NCI-H446 treated with DMSO at 0.1 percent for 48 hours (cell line): ENCODE results near the gene H6PD.
A peak's percentile ranks its signal among the peaks of the same experiment; 100 is the strongest.

Experiments used
- DNase-seq: peaks from one replicate; lab custom pipeline; 2025; lab: John Stamatoyannopoulos, UW

Gene H6PD

DNA sequence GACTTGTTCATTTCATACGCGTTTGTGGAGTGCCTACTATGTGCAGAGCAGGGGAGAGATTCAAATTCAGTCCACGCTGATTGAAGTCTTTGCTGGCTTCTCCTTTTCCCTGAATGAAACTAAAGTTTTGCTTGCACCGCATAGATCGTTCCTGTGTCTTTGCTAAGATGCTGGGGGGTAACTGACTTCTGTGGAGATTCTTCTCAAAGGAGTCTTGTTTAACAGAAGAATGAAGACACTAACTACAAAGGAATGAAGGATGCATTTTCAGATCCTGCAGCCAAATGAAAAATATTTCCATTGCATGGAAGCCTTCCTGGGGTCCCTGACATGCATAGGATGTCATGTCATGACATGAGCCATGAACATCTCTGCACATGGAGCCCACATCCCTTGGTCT, 26.9 kb upstream of the H6PD start:
- no peak for DNase-seq

DNA sequence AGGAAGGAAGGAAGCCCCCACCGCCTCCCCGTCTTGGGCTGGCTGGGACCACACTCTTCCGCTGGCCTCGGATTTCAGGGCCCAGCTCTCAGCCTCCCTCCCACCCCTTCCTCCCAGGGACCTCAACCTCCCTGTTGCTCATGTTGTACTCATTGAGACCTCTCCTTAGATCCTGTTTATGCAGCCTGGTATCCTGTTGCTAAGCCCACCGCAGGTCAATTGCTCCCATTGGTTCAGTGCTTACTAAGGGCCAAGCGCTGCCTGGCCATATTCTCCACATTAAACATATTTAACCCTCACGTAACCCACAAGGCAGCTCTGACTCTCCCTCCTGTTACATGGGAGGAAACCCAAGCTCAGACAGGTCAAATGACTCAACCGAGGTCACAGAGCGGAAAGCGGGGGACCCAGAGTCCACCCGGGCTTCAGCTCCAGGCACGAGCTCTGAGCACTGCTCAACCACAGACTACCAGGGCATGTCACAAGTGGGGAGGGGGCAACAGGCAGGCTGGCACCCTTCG, 23.2 kb upstream of the H6PD start:
- DNase-seq, result no peak

DNA sequence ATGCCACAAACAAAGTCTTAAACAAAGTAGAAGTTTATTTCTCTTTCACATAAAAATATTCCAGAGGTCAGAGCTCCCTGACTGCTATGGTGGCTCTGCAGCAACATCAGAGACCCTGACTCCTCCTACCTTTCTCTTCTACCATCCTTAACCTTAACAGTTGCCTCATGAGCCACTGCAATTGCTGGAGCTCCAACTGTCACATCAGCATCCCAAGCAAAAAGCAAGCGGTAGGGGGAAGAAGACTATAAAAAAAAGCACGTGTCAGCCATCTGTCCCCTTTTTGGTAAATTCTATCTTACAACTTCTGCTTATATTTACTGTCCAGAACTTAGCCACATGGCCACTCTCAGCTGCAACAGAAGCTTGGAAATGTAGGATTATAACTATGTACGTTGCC, 21.8 kb upstream of the H6PD start:
- DNase-seq, result no peak

DNA sequence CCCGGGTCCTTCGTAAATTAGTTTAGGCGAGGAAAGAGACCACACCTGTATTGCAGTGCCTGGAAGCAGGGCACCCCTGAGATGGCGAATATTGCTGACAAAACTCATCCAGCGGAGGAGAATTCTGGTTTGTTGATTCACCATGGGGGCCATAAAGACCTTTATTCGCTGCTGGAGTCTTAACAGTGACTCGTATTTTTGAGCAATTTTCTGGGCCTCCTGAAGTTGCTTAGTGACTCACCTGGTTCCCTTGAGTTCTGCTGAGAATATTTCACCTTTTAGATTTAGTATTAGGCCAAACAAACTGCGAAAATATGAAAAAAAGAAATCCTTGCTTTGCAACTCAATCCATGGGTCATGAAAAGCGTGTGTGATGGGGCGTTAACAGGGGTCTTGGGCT, 20.6 kb upstream of the H6PD start:
- no peak for DNase-seq

DNA sequence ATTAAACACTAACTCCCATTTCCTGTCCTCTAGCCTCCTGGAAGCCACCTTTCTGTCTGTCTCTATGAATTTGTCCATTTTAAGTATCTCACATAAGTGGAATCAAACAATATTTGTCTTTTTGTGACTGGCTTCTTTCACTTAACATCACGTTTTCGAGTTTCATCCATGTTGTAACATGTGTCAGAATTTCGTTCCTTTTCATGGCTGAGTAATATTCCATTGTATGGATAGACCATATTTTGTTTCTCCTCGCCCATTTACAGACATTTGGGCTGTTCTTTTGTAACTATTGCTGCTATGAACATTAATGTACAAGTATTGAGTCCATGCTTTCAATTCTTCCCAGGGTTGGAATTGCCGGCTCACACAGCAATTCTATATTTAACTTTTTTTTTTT, 15.7 kb upstream of the H6PD start:
- DNase-seq, result no peak

DNA sequence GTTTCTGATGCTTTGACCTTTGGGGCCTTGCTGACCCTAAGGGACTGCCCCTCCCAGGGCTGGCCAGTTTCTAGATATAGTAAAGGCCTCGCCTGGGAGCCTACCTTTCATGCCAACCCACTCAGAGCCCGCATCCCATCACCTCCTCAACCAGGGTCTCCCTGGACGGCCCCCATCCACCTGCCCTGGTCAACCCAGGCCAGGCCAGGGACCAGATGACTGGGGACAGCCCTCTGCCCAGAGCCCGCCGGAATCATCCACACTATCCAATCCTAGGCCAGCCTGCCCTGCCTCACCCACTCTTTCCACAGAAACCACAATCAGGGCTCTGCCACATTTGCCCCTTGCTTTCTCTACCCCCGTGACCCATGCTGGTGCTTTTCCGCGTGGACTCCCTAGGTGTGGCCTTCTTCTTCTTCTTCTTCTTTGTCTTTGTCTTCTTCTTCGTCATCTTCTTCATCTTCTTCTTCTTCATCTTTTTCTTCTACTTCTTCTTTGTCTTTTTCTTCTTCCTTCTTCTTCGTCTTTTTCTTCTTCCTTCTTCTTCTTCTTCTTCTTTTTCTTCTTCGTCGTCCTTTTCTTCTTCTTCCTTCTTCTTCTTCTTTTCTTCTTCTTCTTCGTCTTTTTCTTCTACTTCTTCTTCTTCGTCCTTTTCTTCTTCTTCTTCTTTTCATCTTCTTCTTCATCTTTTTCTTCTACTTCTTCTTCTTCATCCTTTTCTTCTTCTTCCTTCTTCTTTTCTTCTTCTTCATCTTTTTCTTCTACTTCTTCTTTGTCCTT, 11.5 kb upstream of the H6PD start:
- DNase-seq, result no peak

DNA sequence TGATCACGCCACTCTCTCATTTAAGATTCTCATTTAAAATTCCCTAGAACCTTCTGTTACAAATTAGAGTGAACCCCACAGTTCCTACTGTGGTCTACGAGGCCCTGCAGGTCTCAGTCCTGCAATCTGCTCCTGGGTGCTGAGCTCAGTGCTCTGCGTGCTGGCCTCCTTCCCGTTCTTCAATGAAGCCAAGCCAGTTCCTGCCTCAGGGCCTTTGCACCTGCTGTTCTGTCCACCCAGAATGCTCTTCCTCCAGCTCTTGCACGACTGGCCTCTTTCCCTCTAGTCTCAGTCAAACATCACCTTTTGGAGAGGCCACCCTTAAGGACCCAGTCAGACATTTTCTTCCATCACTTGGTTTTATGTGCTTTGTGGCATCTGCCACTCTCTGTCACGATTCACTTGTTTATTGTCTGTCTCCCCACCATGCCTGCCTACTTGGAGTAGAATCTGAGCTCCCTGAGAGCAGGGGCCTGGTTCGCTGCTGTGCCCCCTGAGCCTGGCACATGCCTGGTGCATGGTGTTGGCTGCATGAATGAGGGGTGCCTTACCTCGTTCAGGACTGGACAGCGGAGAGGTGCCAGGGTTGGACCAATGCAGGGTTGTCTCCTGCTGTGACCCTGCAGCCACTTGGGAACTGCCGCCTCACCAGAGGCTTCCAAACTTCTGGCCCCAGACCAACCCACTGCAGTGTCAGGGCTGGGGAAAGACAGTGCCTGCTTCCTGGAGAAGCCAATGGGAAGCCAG, 9.7 kb upstream of the H6PD start:
- no peak for DNase-seq

DNA sequence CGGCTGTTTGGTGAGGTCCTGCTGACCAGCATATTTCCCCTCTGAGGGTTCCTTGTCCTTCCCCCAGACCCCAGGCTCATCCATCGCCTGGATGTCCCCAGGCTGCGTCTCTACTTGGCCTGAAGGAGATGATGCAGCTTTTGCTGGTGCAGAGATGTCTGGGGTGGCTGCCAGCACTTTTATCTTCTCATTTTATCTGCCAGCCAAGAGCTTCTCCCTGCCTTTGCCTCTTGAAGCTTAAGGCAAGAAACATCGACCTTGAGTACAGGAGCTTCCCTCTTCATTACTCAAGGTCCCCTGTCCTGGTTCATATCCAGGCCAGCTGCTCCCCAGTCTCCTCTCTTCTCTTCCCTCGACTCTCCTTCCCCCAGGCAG, 9.2 kb upstream of the H6PD start:
- DNase-seq, result no peak

DNA sequence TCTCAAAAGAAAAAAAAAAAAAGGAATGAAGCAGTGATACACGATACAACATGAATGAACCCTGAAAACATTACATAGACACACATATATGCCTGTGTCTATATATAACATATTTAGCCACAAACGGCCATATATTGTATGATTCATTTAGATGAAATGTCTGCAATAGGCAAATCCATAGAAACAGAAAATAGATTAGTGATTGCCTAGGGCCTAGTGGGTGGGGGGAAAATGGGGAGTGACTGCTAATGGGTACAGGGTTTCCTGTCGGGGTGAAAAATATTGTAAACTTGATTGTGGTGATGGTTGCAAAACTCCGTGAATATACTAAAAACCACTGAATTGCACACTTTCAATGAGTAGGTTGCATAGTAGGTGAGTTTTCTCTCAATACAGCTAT, 6.0 kb upstream of the H6PD start:
- DNase-seq, result no peak

DNA sequence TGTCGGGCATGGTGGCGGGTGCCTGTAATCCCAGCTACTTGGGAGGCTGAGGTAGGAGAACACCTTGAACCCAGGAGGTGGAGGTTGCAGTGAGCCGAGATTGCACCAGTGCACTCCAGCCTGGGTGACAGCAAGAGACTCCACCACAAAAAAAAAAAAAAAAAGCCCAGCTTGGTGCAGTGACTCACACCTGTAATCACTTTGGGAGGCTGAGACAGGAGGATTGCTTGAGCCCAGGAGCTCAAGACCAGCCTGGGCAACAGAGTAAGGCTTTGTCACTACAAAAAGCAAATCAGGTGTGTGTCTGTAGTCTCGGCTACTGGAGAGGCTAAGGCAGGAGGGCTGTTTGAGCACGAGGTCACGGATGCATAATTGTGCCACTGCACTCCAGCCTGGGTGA, 5.0 kb upstream of the H6PD start:
- no peak for DNase-seq

DNA sequence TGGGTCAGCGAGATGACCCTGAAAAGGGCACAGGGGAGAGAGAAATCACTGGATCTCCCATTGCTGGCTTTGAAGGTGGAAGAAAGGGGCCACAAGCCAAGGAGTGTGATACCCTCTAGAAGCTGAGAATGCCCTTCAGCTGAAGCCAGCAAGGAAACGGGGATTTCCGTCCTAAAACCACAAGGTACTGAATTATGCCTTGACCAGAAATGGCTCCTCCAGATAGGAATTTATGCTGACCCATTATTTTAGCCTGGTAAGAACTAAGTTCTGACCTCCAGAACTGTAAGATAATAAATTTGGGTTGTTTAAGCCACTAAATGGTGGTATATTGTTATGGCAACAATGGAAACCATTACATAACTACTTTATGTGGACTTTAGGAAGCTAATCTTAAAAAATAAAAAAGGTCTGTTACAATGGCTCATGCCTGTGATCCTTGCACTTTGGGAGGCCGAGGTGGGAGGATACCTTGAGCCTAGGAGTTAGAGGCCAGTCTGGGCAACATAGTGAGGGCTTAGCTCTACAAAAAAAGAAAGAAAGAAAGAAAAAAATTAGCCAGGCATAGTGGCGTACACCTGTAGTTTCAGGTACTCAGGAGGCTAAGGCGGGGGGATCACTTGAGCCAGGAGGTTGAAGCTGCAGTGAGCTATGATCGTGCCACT, 3.6 kb upstream of the H6PD start:
- DNase-seq, result no peak

DNA sequence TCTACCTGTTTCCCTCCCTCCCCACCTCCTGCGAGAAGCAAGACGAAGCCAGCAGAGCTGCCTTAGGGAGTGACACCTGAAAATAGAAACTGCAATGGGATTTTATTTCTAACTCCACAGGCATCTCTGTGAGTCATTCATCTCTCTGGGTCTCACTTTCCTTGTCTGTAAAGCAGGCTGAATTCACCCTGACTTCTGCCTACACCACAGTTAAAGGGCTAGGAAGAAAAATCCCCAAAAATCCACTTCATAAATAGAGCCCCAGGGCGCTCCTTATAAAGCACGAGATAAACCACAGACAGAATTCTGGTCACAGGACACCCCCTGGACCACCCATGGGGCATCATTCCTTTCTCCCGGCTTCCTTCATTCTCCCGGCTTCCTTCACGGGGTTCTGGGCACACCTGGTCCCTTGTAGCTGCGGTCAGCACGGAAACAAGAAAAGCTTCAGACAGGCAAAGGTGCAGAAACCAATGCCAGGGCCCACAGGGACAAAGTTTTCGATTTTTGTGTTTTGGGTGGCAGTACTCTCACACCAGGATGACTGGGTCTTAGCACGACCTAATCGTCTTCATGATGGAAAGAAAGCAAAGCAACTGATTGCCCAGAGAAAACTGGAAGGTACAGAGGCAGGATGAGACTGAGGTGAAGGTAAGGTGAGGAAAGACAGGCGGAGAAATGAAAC, 2.8 kb upstream of the H6PD start:
- DNase-seq, result no peak

DNA sequence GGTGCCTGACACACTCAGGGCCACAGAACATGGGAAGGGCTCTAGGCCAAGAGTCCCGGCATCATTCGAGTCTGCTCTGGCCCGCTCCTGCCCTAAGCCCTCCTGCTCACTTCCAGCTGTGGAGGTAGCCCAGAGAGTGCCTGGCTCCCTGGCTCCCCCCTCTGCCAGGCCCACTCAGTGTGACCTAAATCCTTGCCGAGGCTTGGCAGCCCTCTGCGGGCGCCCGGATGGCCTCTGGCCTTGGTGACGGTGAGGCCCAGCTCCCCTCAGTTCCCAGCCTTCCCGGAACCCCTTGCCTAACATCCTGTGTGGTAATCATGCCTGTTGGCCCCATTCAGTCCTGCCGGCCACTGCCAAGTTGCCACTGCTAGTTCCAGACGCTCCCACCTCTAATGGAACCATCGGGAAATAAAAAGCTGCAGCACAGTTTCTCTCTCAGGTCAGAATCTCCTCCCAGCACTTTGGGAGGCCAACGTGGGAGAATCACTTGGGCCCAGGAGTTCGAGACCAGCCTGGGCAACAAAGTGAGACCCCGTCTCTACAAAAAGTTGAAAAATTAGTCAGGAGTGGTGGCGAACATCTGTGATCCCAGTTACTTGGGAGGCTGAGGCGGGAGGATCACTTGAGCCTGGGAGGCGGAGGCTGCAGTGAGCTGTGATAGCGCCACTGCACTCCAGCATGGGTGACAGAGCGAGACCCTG, 1.2 kb upstream of the H6PD start:
- DNase-seq, result no peak

DNA sequence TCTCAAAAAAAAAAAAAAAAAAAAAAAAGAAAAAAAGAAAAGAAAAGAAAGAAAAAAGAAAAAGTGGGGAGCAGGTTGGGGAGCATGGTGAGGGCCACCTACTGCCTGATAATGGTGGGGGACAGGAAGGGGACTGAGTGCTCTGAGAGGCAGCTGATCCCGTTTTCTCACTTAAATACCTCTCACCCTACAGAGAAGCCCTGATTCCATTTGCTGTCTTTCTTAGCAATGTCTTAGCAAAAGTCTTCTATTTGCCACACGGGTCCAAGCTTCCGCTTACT, 692 bp upstream of the H6PD start:
- DNase-seq, result no peak

DNA sequence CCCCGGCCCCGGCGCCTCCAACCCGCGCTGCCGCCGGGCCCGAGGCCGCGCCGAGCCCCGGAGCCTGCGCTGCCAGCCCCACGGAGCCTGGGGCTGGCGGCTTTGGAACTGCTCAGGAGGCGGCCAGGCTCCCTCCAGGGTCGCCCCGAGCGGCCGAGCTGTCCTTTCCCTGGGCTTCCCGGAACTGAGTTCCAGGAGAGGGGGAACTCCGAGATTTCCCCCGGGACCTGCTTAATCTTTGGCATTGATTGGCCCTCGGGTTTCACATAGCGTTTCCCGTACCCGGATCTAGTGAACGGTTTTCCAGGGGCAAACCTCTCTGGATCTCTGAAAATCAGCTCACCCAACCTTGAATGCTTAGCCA, 504 bp downstream of the H6PD start:
- peak; percentile 4 for DNase-seq

DNA sequence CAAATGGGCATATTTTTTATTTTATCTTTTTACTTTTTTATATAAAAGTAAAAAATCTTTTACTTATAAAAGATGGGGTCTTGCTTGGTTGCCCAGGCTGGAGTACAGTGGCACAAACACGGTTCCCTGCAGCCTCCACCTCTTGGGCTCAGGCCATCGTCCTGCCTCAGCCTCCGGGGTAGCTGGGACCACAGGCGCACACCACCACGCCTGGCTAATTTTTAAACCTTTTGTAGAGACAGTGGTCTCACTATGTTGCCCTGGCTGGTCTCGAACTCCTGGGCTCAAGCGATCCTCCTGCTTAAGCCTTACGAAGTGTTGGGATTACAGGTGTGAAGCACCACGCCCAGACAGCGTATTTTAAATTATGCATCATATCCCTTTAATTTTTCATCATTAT, 986 bp downstream of the H6PD start:
- no peak for DNase-seq

DNA sequence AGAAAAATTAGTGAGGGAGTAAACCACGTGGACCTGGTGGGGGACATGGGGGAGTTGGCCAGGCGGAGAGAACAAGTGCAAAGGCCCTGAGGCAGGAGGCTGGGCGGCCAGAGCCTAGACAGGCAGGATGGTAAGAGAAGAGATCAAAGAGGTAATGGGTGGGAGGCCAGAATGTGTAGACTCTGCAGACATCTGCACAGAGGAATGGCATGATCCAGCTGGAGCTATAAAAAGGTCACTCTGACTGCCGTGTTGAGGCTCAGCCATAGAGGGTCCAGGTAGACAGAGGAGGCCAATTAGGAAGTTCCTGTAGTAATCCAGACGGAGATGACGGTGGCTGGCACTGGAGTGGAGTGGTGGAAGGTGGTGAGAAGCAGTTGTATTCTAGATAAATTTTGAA, 3.6 kb downstream of the H6PD start:
- no peak for DNase-seq

DNA sequence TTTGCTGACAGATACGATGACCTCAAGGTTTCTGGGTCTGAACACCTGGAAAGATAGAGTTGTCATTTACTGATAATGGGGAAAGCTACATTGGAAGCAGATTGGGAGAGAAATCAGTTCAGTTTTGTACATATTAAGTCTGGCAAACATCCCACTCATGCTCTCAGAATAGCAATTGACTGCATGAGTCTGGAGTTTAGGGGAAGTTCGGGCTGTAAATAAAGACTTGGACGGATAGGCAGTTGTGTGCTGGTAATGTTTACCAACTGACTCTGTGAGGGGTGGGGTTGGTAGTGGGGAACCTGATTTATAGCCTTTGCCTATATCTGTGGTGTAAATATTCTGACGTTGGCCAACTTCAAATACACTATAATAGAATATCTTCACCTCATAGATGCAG, 4.0 kb downstream of the H6PD start:
- DNase-seq, result no peak

DNA sequence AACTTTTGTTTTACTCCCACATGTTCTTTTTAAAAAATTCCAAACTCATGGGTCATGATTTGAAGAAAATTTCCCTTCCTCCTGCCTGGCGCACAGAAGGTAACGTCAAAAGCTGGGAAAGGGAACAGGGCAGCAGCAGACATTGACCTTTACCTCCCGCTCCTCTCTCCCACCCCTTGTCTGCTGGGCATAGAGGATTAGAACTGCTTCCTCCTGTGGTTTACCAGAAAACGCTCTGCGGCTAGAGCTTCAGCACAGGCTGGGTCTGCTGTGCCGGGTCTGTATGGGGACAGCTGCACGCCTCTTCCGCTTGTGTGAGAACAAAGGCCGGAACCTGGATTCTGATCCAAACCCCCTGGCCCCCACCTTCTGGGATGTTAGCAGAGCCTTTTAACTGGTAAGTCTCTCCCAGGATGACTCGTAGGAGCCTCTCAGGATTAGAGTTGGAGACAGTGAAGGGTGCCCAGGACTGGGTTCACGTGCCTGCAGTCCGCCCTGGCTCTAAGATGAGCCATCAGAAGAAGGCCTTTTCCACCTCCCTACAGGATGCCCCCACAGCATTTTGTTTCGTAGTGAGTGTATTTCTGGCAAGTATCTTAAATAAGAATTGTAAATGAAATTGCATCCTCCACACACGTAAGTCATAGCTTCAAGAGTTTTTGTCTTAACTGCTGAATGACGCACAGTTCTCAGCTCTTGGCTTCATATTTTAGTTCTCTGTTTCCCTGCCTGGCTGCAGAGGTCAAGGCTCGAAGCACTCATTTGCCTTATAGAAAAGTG, 5.2 kb downstream of the H6PD start:
- DNase-seq, result no peak

DNA sequence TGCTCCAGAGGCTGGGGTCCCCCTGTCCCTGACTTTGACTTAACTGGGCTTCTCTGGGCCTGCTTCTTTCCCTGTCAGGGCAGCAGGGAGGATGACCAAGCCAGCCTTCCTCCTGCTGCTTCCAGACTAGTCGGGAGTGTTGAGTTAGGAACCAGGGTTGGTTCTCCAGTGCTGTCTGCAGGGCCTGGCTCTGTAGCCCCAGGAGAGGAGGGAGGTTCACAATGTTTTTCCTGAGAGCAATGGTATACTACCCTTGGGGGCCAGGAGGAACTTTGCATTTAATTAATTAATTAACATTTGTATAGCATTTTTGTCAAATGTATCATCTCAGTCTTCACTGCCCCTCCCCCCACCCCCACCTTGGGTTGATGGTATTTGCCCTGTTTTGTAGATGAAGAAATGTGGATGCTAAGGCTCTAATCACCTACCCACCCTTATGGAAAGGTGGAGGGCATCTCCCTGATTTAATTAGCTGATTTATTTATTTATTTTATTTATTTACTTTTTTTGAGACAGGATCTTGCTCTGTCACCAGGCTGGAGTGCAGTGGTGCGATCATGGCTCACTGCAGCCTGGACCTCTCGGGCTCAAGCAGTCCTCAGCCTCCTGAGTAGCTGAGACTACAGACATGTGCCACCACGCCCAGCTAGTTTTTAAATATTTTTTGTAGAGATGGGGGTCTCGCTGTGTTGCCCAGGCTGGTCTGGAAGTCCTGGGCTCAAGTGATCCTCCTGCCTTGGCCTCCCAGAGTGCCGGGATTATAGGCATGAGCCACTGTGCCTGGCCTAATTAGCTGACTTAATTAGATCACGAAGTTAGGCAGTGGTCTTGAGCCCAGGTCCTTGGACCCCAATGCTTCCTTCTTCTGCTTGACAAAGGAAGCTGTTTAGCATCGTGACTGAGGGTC, 6.6 kb downstream of the H6PD start:
- DNase-seq, result no peak
